M059J (cell line): ENCODE measurements around the gene ZFP3. TPM values are rescaled to one million over a fixed set of nuclear protein-coding genes. Genes with fewer than 3 reads are reported as not detected.
"Not testable (repeated sequence)": the region's sequence is repeated elsewhere in the genome, so short reads cannot be mapped to it uniquely, and the experiment has no call there.

ENCODE experiments used
- DNase-seq: peaks from one replicate; pipeline ENCODE4 v3.0.0-alpha.2; 2012; ENCODE audit warnings: low read depth
- total RNA-seq: library from RNA; depleted of rRNA; stranded (reverse); fragments of >200 nt; shearing (Covaris generic); gene quantifications from 2 replicates; pipeline ENCODE4 v1.2.3, GENCODE V29; 2014

Gene ZFP3
- total RNA-seq, 1 experiment from 2014 or later = 3.2 TPM

- DNase-seq = no peak
These were observed 524 bp upstream of the ZFP3 start for GRCh38 chr17:5077781-5078105.

GRCh38 chr17:5080591-5080990, 2.3 kb downstream of the ZFP3 start:
- DNase-seq = no peak

GRCh38 chr17:5092218-5093010, 14.1 kb downstream of the ZFP3 start:
- no peak for DNase-seq

GRCh38 chr17:5096731-5097100, 18.4 kb downstream of the ZFP3 start:
- no peak for DNase-seq

GRCh38 chr17:5097101-5097834, 19.0 kb downstream of the ZFP3 start:
- no peak for DNase-seq

- DNase-seq = no peak
These were observed 21.0 kb downstream of the ZFP3 start for GRCh38 chr17:5099271-5099670.

- DNase-seq = no peak
These were observed 22.6 kb downstream of the ZFP3 start for GRCh38 chr17:5100832-5101231.

- DNase-seq = no peak
These were observed 32.5 kb downstream of the ZFP3 start for GRCh38 chr17:5110816-5111215.

- DNase-seq = peak; percentile 93
These were observed 33.3 kb downstream of the ZFP3 start, which contains the start of gene ZNF232 for GRCh38 chr17:5111402-5112204. ZNF232 (minus strand) TSS chr17:5111878; CDS start chr17:5111822, 56 bp downstream.

GRCh38 chr17:5115673-5116651, 37.7 kb downstream of the ZFP3 start, which contains the start of gene USP6:
USP6 (plus strand) TSS chr17:5116032; CDS start chr17:5130368, 14,336 bp downstream.
- DNase-seq = no peak

GRCh38 chr17:5118219-5118618, 40.0 kb downstream of the ZFP3 start:
- no peak for DNase-seq

GRCh38 chr17:5120036-5120435, 41.8 kb downstream of the ZFP3 start:
- no peak for DNase-seq

GRCh38 chr17:5120436-5121185, 42.3 kb downstream of the ZFP3 start:
- not testable (repeated sequence) for DNase-seq

GRCh38 chr17:5121186-5121841, 43.0 kb downstream of the ZFP3 start:
- no peak for DNase-seq

GRCh38 chr17:5122056-5122455, 43.8 kb downstream of the ZFP3 start:
- not testable (repeated sequence) for DNase-seq

GRCh38 chr17:5122586-5123342, 44.5 kb downstream of the ZFP3 start:
- no peak for DNase-seq

- no peak for DNase-seq
These were observed 45.3 kb downstream of the ZFP3 start for GRCh38 chr17:5123343-5124124.

- not testable (repeated sequence) for DNase-seq
These were observed 46.0 kb downstream of the ZFP3 start for GRCh38 chr17:5124125-5124760.
